ENCODE results near the gene IGIP. TPM values are rescaled to one million over a fixed set of nuclear protein-coding genes. Genes with fewer than 3 reads are reported as not detected.
"Not testable (repeated sequence)": the region's sequence is repeated elsewhere in the genome, so short reads cannot be mapped to it uniquely, and the experiment has no call there.

IGIP gene
- total RNA-seq, 1 donor from 2014 or later: 2.6 TPM

- Mint-ChIP-seq H3K9me3 (no peaks in the 10 kb centered on the region), H3K4me3 (no peak overlapping the region), H3K4me1 (ENCODE audit: unreplicated experiment) (peaks cover 14% of the 10 kb centered on the region), H3K36me3 (no peaks in the 10 kb centered on the region), H3K27ac (no peak overlapping the region), H3K27me3 (peaks cover 18% of the 10 kb centered on the region)
- DNase-seq (ENCODE audit: extremely low spot score, unreplicated experiment): no peak
- TF ChIP-seq CTCF (conservative IDR thresholded peaks at IDR 0.05): no peak
These were observed 28.2 kb downstream of the IGIP start for GRCh38 chr5:140153905-140154304.

- not testable (repeated sequence) for H3K9me3 Mint-ChIP-seq; DNase-seq (ENCODE audit: extremely low spot score, unreplicated experiment); H3K27ac Mint-ChIP-seq; H3K36me3 Mint-ChIP-seq; H3K4me3 Mint-ChIP-seq
- Mint-ChIP-seq H3K27me3 (peaks cover 22% of the 10 kb centered on the region), H3K4me1 (ENCODE audit: unreplicated experiment) (peaks cover 14% of the 10 kb centered on the region)
These were observed 29.1 kb downstream of the IGIP start for GRCh38 chr5:140154710-140155381.

GRCh38 chr5:140157032-140157781, 31.5 kb downstream of the IGIP start:
- TF ChIP-seq CTCF (conservative IDR thresholded peaks at IDR 0.05): peak; percentile 96
- Mint-ChIP-seq H3K4me1 (ENCODE audit: unreplicated experiment) (peaks cover 9% of the 10 kb centered on the region), H3K27ac (peak overlapping the region; percentile 80), H3K9me3 (no peaks in the 10 kb centered on the region), H3K36me3 (no peaks in the 10 kb centered on the region), H3K27me3 (peaks cover 20% of the 10 kb centered on the region), H3K4me3 (peak overlapping the region; percentile 83)
- peak; percentile 90 for DNase-seq (ENCODE audit: extremely low spot score, unreplicated experiment)

DNA sequence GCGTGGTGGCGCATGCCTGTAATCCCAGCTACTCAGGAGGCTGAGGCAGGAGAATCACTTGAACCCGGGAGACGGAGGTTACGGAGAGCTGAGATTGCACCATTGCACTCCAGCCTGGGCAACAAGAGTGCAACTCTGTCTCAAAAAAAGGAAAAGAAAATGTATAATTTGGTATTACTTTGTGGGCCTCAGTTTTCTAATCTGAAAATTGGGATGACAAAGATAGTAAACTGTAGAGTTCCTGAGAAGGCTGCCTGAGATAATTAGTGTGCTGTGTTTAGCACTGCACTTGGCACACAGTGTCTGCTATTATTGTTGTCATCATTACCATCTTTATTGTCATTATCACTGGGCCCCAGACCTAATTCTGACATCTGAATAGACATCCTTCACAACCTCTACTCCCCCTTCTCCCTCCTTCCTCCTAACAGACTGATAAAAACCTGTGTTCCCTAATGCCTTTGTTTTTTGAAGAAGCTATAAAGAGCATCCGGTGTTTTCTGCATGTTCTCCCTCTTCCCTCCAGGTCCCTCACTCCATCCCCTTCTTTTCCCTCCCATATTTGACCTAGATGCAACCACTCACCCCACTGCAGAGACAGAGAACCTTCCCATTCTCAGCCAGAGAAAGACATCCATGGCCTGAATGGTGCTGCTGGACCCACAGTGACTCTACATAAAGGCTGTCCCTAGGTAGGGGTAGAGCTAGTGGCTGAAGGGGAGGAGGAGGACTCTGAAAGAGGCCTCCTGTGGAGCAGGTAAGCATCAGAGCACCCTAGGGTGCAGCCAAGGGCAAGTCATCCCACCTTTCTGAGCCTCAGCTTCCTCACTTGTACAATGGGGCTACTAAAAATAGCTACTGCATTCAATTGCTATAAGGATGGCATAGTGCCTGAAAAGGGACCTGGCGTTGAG, 33.5 kb downstream of the IGIP start:
- H3K4me3 Mint-ChIP-seq: no peak overlapping the region
- peaks cover 9% of the 10 kb centered on the region for H3K4me1 Mint-ChIP-seq (ENCODE audit: unreplicated experiment)
- no peaks in the 10 kb centered on the region for H3K36me3 Mint-ChIP-seq
- no peak for TF ChIP-seq CTCF (conservative IDR thresholded peaks at IDR 0.05)
- no peak for DNase-seq (ENCODE audit: extremely low spot score, unreplicated experiment)
- H3K27ac Mint-ChIP-seq: peak overlapping the region; percentile 77
- no peaks in the 10 kb centered on the region for H3K9me3 Mint-ChIP-seq
- peaks cover 13% of the 10 kb centered on the region for H3K27me3 Mint-ChIP-seq

DNA sequence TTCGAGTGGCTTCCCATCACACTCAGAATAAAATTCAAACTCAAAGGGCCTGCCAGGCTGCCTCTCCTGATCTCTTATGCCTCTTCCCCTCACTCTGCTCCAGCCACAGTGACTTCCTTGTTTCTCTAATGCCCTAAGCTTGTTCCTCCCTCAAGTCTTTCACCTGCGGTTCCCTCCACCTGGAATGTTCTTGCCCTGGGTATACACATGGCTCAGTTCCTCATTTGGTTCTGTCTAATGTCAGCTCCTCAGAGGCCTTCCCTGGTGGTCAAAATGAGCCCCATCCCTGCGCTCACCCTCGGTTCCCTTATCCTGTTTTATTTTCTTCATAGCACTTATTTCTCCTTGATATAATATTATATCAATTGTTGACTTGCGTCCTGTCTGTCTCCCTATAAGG, 36.5 kb downstream of the IGIP start:
- Mint-ChIP-seq H3K27me3 (peaks cover 15% of the 10 kb centered on the region), H3K4me3 (no peak overlapping the region), H3K27ac (no peak overlapping the region), H3K4me1 (ENCODE audit: unreplicated experiment) (peaks cover 7% of the 10 kb centered on the region), H3K36me3 (no peaks in the 10 kb centered on the region), H3K9me3 (no peaks in the 10 kb centered on the region)
- no peak for TF ChIP-seq CTCF (conservative IDR thresholded peaks at IDR 0.05)
- DNase-seq (ENCODE audit: extremely low spot score, unreplicated experiment): no peak

All from type B pancreatic cell (in vitro differentiated cells).